AG10803 (cell line): Measurements from ENCODE around the gene EML3.

ENCODE experiments used
- DNase-seq: peaks from one replicate; pipeline ENCODE4 v3.0.0; 2010; ENCODE audit warnings: low read depth
- H3K4me3 ChIP-seq: 2 replicates; pipeline ENCODE4 v1.5.1; 2011; ENCODE audit warnings: mild to moderate bottlenecking, low read length, control low read depth
- CTCF ChIP-seq: conservative IDR thresholded peaks from 2 replicates; pipeline ENCODE4 v1.5.1; 2011; ENCODE audit warnings: mild to moderate bottlenecking, low read length, control low read depth, inconsistent platforms

The EML3 gene

GRCh38 chr11:62580959-62581715 lies 31.4 kb downstream of the EML3 start:
- no peak for TF ChIP-seq CTCF
- DNase-seq, result no peak
- H3K4me3 ChIP-seq, result no peak overlapping the region

- H3K4me3 ChIP-seq, result no peak overlapping the region
- no peak for DNase-seq
- no peak for TF ChIP-seq CTCF
Measured at GRCh38 chr11:62579252-62579651, 33.3 kb downstream of the EML3 start.

- H3K4me3 ChIP-seq, result no peak overlapping the region
- no peak for TF ChIP-seq CTCF
- DNase-seq, result no peak
Measured at GRCh38 chr11:62578541-62578940, 34.0 kb downstream of the EML3 start.

GRCh38 chr11:62577046-62577714 lies 35.4 kb downstream of the EML3 start:
- TF ChIP-seq CTCF, result no peak
- no peak for DNase-seq
- H3K4me3 ChIP-seq, result no peak overlapping the region

- no peak for DNase-seq
- TF ChIP-seq CTCF, result no peak
- peak overlapping the region; percentile 90 for H3K4me3 ChIP-seq
Measured at GRCh38 chr11:62575837-62576236, 36.7 kb downstream of the EML3 start.

- no peak for TF ChIP-seq CTCF
- DNase-seq, result no peak
- peak overlapping the region; percentile 90 for H3K4me3 ChIP-seq
Measured at GRCh38 chr11:62575156-62575555, 37.4 kb downstream of the EML3 start.
